ENCODE data around the gene KRT4. TPM values are rescaled to one million over a fixed set of nuclear protein-coding genes. Genes with fewer than 3 reads are reported as not detected.

Gene KRT4
- total RNA-seq, 1 experiment from 2014 or later: not detected

GRCh38 chr12:52772772-52773171, 41.1 kb downstream of the KRT4 start:
- no peaks in the 10 kb centered on the region for H3K79me2 ChIP-seq (ENCODE audit: insufficient read depth, low read length)
- no peak overlapping the region for H3K14ac ChIP-seq (ENCODE audit: insufficient read depth, low read length)
- no peak overlapping the region for H3T11ph ChIP-seq (ENCODE audit: low read length)
- H3K4me2 ChIP-seq (ENCODE audit: insufficient read depth, insufficient read length, low read length): no peak overlapping the region
- H3K4ac ChIP-seq (ENCODE audit: low read depth, low read length): no peak overlapping the region
- no peak overlapping the region for H3K9ac ChIP-seq (ENCODE audit: extremely low read depth, insufficient read length, low read length)
- no peaks in the 10 kb centered on the region for H4K20me1 ChIP-seq (ENCODE audit: control insufficient read depth, insufficient read depth, insufficient read length)
- Mint-ChIP-seq H3K4me3 (no peak overlapping the region), H3K36me3 (ENCODE audit: insufficient read depth in 1 of 3, low read depth in 3 of 3) (no peaks in the 10 kb centered on the region), H3K9me3 (no peaks in the 10 kb centered on the region; a peak in 1 of 5 replicates), H3K27me3 (ENCODE audit: low read depth) (peaks cover 10% of the 10 kb centered on the region), H3K27ac (no peak overlapping the region), H3K4me1 (no peaks in the 10 kb centered on the region)
- no peak overlapping the region for H3K27ac ChIP-seq (ENCODE audit: insufficient read length, low read depth, low read length)
- H4K91ac ChIP-seq (ENCODE audit: insufficient read length, low read depth, low read length): no peak overlapping the region
- H2BK12ac ChIP-seq (ENCODE audit: insufficient read length, low read depth, low read length): no peak overlapping the region
- no peak overlapping the region for H2BK20ac ChIP-seq (ENCODE audit: low read depth, low read length, poor library complexity, severe bottlenecking)
- H3K23ac ChIP-seq (ENCODE audit: insufficient read length, low read depth, low read length): no peak overlapping the region
- H2AFZ ChIP-seq (ENCODE audit: low read length): no peak overlapping the region
- no peak overlapping the region for H4K5ac ChIP-seq (ENCODE audit: insufficient read length, low read depth, low read length)
- no peaks in the 10 kb centered on the region for H3K79me1 ChIP-seq (ENCODE audit: insufficient read depth, low read depth, low read length, poor library complexity, severe bottlenecking)
- WGBS (ENCODE audit: extremely low coverage, insufficient read length, low lambda C conversion rate): no CpG with 5 or more reads among the region's 3 CpGs
- H3K18ac ChIP-seq (ENCODE audit: insufficient read length, low read depth, low read length): no peak overlapping the region
- H3K4me1 ChIP-seq (ENCODE audit: insufficient read depth, low read length): no peaks in the 10 kb centered on the region
- H4K8ac ChIP-seq (replicated peaks; ENCODE audit: insufficient read length, low read depth, low read length): no peak overlapping the region
- no peaks in the 10 kb centered on the region for H3K9me3 ChIP-seq (ENCODE audit: control insufficient read depth, low read depth, low read length)
- no peak for TF ChIP-seq CTCF (conservative IDR thresholded peaks at IDR 0.05)
- no peak overlapping the region for H2AK5ac ChIP-seq (ENCODE audit: insufficient read length, low read length)
- H2BK15ac ChIP-seq (ENCODE audit: low read depth, low read length): no peak overlapping the region
- DNase-seq: no peak
- H2BK120ac ChIP-seq (ENCODE audit: low read depth, low read length, poor library complexity, severe bottlenecking): no peak overlapping the region
- no peaks in the 10 kb centered on the region for H3K23me2 ChIP-seq (ENCODE audit: insufficient read length, low read depth, low read length, poor library complexity, severe bottlenecking)
- no peak overlapping the region for H2BK5ac ChIP-seq (ENCODE audit: insufficient read length, low read length)
- H3K27me3 ChIP-seq (ENCODE audit: insufficient read depth, low read length): no peaks in the 10 kb centered on the region
- no peak overlapping the region for H3K56ac ChIP-seq (ENCODE audit: insufficient read length, low read depth, low read length)

Measured in H9 (cell line).